Raji (cell line): ENCODE results near the gene SMS.

Experiments
- POLR2A ChIP-seq: IDR thresholded peaks from 2 replicates; pipeline ENCODE4 v1.6.1; 2011; ENCODE audit warnings: low read depth, low read length, control low read depth; ENCODE audit not compliant: insufficient read depth

The SMS gene

GRCh38 chrX:21940356-21940829, at the start of gene SMS:
SMS (plus strand) TSS chrX:21940709; CDS start chrX:21940825, 116 bp downstream.
- peak; percentile 22; the same call in 1 of the 2 replicates for TF ChIP-seq POLR2A

- no peak for TF ChIP-seq POLR2A
These were observed 35.2 kb upstream of the SMS start for GRCh38 chrX:21905313-21905712.

GRCh38 chrX:21905953-21906352, 34.6 kb upstream of the SMS start:
- no peak for TF ChIP-seq POLR2A

GRCh38 chrX:21907260-21907659, 33.2 kb upstream of the SMS start:
- no peak for TF ChIP-seq POLR2A

GRCh38 chrX:21911481-21911880, 29.0 kb upstream of the SMS start:
- TF ChIP-seq POLR2A, result no peak

- no peak for TF ChIP-seq POLR2A
These were observed 28.3 kb upstream of the SMS start for GRCh38 chrX:21912220-21912619.

GRCh38 chrX:21912989-21913388, 27.5 kb upstream of the SMS start:
- TF ChIP-seq POLR2A, result no peak

- no peak for TF ChIP-seq POLR2A
These were observed 14.4 kb upstream of the SMS start for GRCh38 chrX:21926116-21926515.

- TF ChIP-seq POLR2A, result no peak
These were observed 13.8 kb upstream of the SMS start for GRCh38 chrX:21926527-21927278.

- TF ChIP-seq POLR2A, result no peak
These were observed 11.3 kb upstream of the SMS start for GRCh38 chrX:21929209-21929608.

- TF ChIP-seq POLR2A, result no peak
These were observed 9.5 kb upstream of the SMS start for GRCh38 chrX:21930986-21931385.

- no peak for TF ChIP-seq POLR2A
These were observed 8.1 kb upstream of the SMS start for GRCh38 chrX:21932292-21933002.

GRCh38 chrX:21933077-21933476, 7.4 kb upstream of the SMS start:
- TF ChIP-seq POLR2A, result no peak

- no peak for TF ChIP-seq POLR2A
These were observed 6.1 kb upstream of the SMS start for GRCh38 chrX:21934414-21934813.

- TF ChIP-seq POLR2A, result no peak
These were observed 603 bp upstream of the SMS start for GRCh38 chrX:21939906-21940305.

GRCh38 chrX:21943460-21944135, 3.1 kb downstream of the SMS start:
- no peak for TF ChIP-seq POLR2A

- no peak for TF ChIP-seq POLR2A
These were observed 3.7 kb downstream of the SMS start for GRCh38 chrX:21944136-21944615.
